Psoas muscle (tissue), 8 donors: ENCODE data around the gene GTF3C5. TPM values are rescaled to one million over a fixed set of nuclear protein-coding genes. Genes with fewer than 3 reads are reported as not detected.

Source experiments
- ATAC-seq, 4 donors: fragments of 200-7000 bp; cut with Tn5 transposase; one replicate each; pipeline ENCODE4 v1.9.1; 2020; ENCODE audit warnings: moderate library complexity in 3 of 4, mild to moderate bottlenecking in 2 of 4
- DNase-seq, 2 donors: peaks; one replicate each; pipeline ENCODE4 v3.0.0-alpha.2; 2020
- H3K27ac ChIP-seq: fragments of 200-600 bp; one replicate; pipeline ENCODE4 v1.8.0; 2022
- H3K27me3 ChIP-seq, 3 donors: fragments of 200-600 bp in 1 of 3; one replicate each; pipeline versions ENCODE4 v1.6.1 to v1.8.0; 2013 to 2022; ENCODE audit warnings: low read length in 2 of 3, mild to moderate bottlenecking in 2 of 3, moderate library complexity in 1 of 3; ENCODE audit not compliant: insufficient read depth in 3 of 3
- H3K36me3 ChIP-seq, 2 donors: fragments of 200-600 bp in 1 of 2; one replicate each; pipeline versions ENCODE4 v1.6.1 to v1.8.0; 2013 to 2022; ENCODE audit warnings: low read depth in 1 of 2, mild to moderate bottlenecking in 1 of 2, moderate library complexity in 1 of 2; ENCODE audit not compliant: insufficient read depth in 1 of 2
- H3K4me1 ChIP-seq: fragments of 200-600 bp; one replicate; pipeline ENCODE4 v1.8.0; 2022
- H3K4me3 ChIP-seq: fragments of 200-600 bp; one replicate; pipeline ENCODE4 v1.8.0; 2022; ENCODE audit warnings: mild to moderate bottlenecking
- H3K9me3 ChIP-seq: fragments of 200-600 bp; one replicate; pipeline ENCODE4 v1.8.0; 2022
- WGBS, 3 donors: extraction: QIAGEN DNeasy Blood & Tissue Kit; methylation state at CpG; one replicate each; pipeline versions ENCODE4 v1.1.6 to v1.1.7; 2013; 5-methylcytosine and 5-hydroxymethylcytosine counted together
- intact Hi-C, 2 donors: fragments of 100-400 bp; cut with DNase I; formaldehyde crosslinking; loops; one replicate each; pipeline versions ENCODE4 v1.11.0 to v1.14.2; 2022
- polyA plus RNA-seq, 3 donors: library from polyadenylated mRNA; stranded (reverse); fragments of 200-250 nt; gene quantifications; one replicate each; pipeline ENCODE4 v1.2.3, GENCODE V29; 2013
- total RNA-seq, 4 donors: library from RNA; stranded (reverse); fragmentation: NEBNext Ultra II Directional in 2 of 4; extraction: Animal tissue kit (Norgen Biotek cat#: 25700) in 2 of 4; gene quantifications; one replicate each; pipeline versions ENCODE4 v1.2.1 to v1.2.4, GENCODE V29; 2021 to 2023
- TF ChIP-seq, protein P1 (sequence below): fragments of 200-600 bp; IDR thresholded peaks from one replicate; pipeline ENCODE4 v1.8.0; 2022; ENCODE audit warnings: antibody characterized with exemption
- donor health status: healthy with polysubstance abuse.
- donor health status: DM: no; HTN: no; CAD: no; lungs with moderate emphysema.
- donor health status: Bipolar disorder and iron deficiency.
- donor health status: healthy.
- donor health status: DM: yes; HTN: yes; CAD: no.
- donor health status: DM: no; HTN: no; CAD: no.
- donor health status: DM: no; HTN: no; CAD: no.
- donor health status: DM: yes; HTN: yes; CAD: no.

The GTF3C5 gene
- total and polyA plus RNA-seq, 7 donors, result 34.6 to 70.8 (median 42.7) TPM

- intact Hi-C loops, result no loop called here
- 51 to 63% (median 60%) methylated on average over 9 of the region's 9 CpGs for WGBS, 3 donors
- H3K27ac ChIP-seq, result no peak overlapping the region
- TF ChIP-seq, protein P1, sequence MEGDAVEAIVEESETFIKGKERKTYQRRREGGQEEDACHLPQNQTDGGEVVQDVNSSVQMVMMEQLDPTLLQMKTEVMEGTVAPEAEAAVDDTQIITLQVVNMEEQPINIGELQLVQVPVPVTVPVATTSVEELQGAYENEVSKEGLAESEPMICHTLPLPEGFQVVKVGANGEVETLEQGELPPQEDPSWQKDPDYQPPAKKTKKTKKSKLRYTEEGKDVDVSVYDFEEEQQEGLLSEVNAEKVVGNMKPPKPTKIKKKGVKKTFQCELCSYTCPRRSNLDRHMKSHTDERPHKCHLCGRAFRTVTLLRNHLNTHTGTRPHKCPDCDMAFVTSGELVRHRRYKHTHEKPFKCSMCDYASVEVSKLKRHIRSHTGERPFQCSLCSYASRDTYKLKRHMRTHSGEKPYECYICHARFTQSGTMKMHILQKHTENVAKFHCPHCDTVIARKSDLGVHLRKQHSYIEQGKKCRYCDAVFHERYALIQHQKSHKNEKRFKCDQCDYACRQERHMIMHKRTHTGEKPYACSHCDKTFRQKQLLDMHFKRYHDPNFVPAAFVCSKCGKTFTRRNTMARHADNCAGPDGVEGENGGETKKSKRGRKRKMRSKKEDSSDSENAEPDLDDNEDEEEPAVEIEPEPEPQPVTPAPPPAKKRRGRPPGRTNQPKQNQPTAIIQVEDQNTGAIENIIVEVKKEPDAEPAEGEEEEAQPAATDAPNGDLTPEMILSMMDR, result no peak
- H3K9me3 ChIP-seq, result no peaks in the 10 kb centered on the region
- H3K36me3 ChIP-seq, result no peaks in the 10 kb centered on the region
- H3K4me1 ChIP-seq, result no peaks in the 10 kb centered on the region
- DNase-seq, result no peak
- no peak for ATAC-seq
- no peak overlapping the region for H3K4me3 ChIP-seq
- peaks cover 0 to 59% (median 2%) of the 10 kb centered on the region in 3 donors for H3K27me3 ChIP-seq
Measured at GRCh38 chr9:133004091-133004998, 26.5 kb upstream of the GTF3C5 start.

DNA sequence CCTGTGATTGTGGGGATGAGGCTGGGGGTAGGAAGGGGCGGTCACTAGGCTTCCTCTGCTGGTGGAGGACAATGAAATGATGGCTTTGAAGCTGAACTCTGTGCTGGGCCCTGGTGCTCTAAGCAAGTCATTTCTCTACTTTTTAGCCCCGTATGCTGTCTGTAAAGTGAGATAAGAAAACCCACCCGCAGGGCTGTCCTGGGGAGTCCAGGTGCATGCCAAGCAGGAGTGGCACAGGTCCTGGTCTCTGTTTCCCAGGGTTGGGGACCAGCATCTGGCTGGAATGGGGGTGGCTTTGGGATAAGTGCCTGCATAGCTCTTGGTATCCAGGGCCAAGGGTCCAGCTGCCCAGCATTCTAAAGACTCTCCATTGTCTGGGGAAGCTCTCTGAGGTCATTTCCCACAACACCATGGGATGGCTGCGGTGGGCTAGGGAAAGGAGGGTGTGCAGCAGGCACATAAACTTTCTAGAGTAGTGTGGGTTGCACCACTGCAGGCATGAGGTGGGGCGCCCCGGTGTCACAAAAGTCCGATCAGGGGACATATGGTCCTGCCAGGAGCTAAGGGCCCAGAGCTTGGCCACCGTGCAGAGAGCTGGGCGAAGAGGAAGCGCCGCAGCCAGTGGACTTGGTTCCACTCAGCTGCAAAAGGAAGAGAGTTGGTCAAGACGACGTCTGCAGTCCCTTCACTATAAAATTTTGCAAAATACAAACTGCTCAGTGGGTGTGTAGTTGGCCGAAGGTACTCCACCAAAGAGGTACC lies 25.6 kb upstream of the GTF3C5 start:
- TF ChIP-seq, protein P1, result no peak
- DNase-seq, result no peak
- H3K27ac ChIP-seq, result no peak overlapping the region
- no peak for ATAC-seq
- WGBS, 3 donors, result 80 to 87% (median 86%) methylated on average over 14 of the region's 14 CpGs
- no peak overlapping the region for H3K4me3 ChIP-seq
- H3K36me3 ChIP-seq, result no peaks in the 10 kb centered on the region
- intact Hi-C loops, result no loop called here
- H3K4me1 ChIP-seq, result no peaks in the 10 kb centered on the region
- peaks cover 0 to 53% (median 2%) of the 10 kb centered on the region in 3 donors for H3K27me3 ChIP-seq
- H3K9me3 ChIP-seq, result no peaks in the 10 kb centered on the region

GRCh38 chr9:133005957-133006356 lies 24.8 kb upstream of the GTF3C5 start:
- TF ChIP-seq, protein P1, result no peak
- no peaks in the 10 kb centered on the region for H3K4me1 ChIP-seq
- H3K4me3 ChIP-seq, result no peak overlapping the region
- WGBS, 3 donors, result 77 to 92% (median 85%) methylated on average over 3 of the region's 3 CpGs
- H3K27me3 ChIP-seq, result peaks cover 0 to 48% (median 2%) of the 10 kb centered on the region in 3 donors
- H3K27ac ChIP-seq, result no peak overlapping the region
- no peak for DNase-seq
- H3K36me3 ChIP-seq, result no peaks in the 10 kb centered on the region
- no peak for ATAC-seq
- intact Hi-C loops, result no loop called here
- H3K9me3 ChIP-seq, result no peaks in the 10 kb centered on the region

GRCh38 chr9:133006731-133007352 lies 24.0 kb upstream of the GTF3C5 start:
- intact Hi-C loops, result no loop called here
- 75 to 88% (median 77%) methylated on average over 5 of the region's 5 CpGs for WGBS, 3 donors
- TF ChIP-seq, protein P1, result no peak
- H3K4me1 ChIP-seq, result no peaks in the 10 kb centered on the region
- ATAC-seq (no peak), DNase-seq (no peak)
- no peak overlapping the region for H3K27ac ChIP-seq
- no peaks in the 10 kb centered on the region for H3K36me3 ChIP-seq
- peaks cover 0 to 46% (median 2%) of the 10 kb centered on the region in 3 donors for H3K27me3 ChIP-seq
- H3K9me3 ChIP-seq, result no peaks in the 10 kb centered on the region
- no peak overlapping the region for H3K4me3 ChIP-seq
